ENCODE data around the gene SETD1B.
"Not testable (repeated sequence)": the region's sequence is repeated elsewhere in the genome, so short reads cannot be mapped to it uniquely, and the experiment has no call there.

SETD1B gene

GRCh38 chr12:121857322-121858246, 53.8 kb downstream of the SETD1B start:
- Histone ChIP-seq H4K5ac (ENCODE audit: low read length) (no peak overlapping the region), H3K27me3 (ENCODE audit: insufficient read depth, low read length, poor library complexity) (no peaks in the 10 kb centered on the region), H3K4me2 (ENCODE audit: low read length) (no peak overlapping the region), H3K4me1 (ENCODE audit: control insufficient read depth, low read depth, low read length) (peaks cover 2% of the 10 kb centered on the region), H3K4me3 (ENCODE audit: low read length) (no peak overlapping the region), H3K79me2 (ENCODE audit: control insufficient read depth, insufficient read depth, low read length) (no peaks in the 10 kb centered on the region), H3K27ac (ENCODE audit: low read depth, low read length) (no peak overlapping the region), H3K18ac (ENCODE audit: low read length) (no peak overlapping the region), H3K79me1 (ENCODE audit: low read length) (no peaks in the 10 kb centered on the region), H3K36me3 (ENCODE audit: control insufficient read depth, insufficient read depth, low read length) (no peaks in the 10 kb centered on the region), H2AK5ac (ENCODE audit: low read length) (no peak overlapping the region), H3K9ac (ENCODE audit: low read length) (no peak overlapping the region), H2BK15ac (replicated peaks; ENCODE audit: low read depth) (no peak overlapping the region), H2BK5ac (ENCODE audit: low read length) (no peak overlapping the region), H3K4ac (ENCODE audit: low read depth, low read length) (no peak overlapping the region), H3K23ac (ENCODE audit: low read length) (no peak overlapping the region), H2BK120ac (ENCODE audit: low read depth, low read length) (no peak overlapping the region), H3K56ac (ENCODE audit: low read length) (peak overlapping the region; percentile 42), H4K8ac (ENCODE audit: low read depth, low read length) (no peak overlapping the region)
- DNase-seq, result no peak
- no CpG with 5 or more reads among the region's 11 CpGs for whole genome bisulfite sequencing (ENCODE audit: extremely low coverage, insufficient coverage, low lambda C conversion rate)

GRCh38 chr12:121858318-121858661, 54.5 kb downstream of the SETD1B start:
- Histone ChIP-seq H3K79me2 (ENCODE audit: control insufficient read depth, insufficient read depth, low read length) (no peaks in the 10 kb centered on the region), H3K4ac (ENCODE audit: low read depth, low read length) (no peak overlapping the region), H4K8ac (ENCODE audit: low read depth, low read length) (no peak overlapping the region), H3K4me1 (ENCODE audit: control insufficient read depth, low read depth, low read length) (peaks cover 2% of the 10 kb centered on the region), H3K79me1 (ENCODE audit: low read length) (no peaks in the 10 kb centered on the region), H3K23ac (ENCODE audit: low read length) (no peak overlapping the region), H2BK5ac (ENCODE audit: low read length) (no peak overlapping the region), H3K27ac (ENCODE audit: low read depth, low read length) (no peak overlapping the region), H3K27me3 (ENCODE audit: insufficient read depth, low read length, poor library complexity) (no peaks in the 10 kb centered on the region), H3K4me2 (ENCODE audit: low read length) (no peak overlapping the region), H2BK120ac (ENCODE audit: low read depth, low read length) (no peak overlapping the region), H3K56ac (ENCODE audit: low read length) (peak overlapping the region; percentile 18), H3K4me3 (ENCODE audit: low read length) (no peak overlapping the region), H4K5ac (ENCODE audit: low read length) (no peak overlapping the region), H2BK15ac (replicated peaks; ENCODE audit: low read depth) (no peak overlapping the region), H3K36me3 (ENCODE audit: control insufficient read depth, insufficient read depth, low read length) (no peaks in the 10 kb centered on the region), H3K9ac (ENCODE audit: low read length) (no peak overlapping the region), H3K18ac (ENCODE audit: low read length) (peak overlapping the region; percentile 1), H2AK5ac (ENCODE audit: low read length) (no peak overlapping the region)
- DNase-seq, result no peak
- WGBS (ENCODE audit: extremely low coverage, insufficient coverage, low lambda C conversion rate), result no CpG with 5 or more reads among the region's 10 CpGs

DNA sequence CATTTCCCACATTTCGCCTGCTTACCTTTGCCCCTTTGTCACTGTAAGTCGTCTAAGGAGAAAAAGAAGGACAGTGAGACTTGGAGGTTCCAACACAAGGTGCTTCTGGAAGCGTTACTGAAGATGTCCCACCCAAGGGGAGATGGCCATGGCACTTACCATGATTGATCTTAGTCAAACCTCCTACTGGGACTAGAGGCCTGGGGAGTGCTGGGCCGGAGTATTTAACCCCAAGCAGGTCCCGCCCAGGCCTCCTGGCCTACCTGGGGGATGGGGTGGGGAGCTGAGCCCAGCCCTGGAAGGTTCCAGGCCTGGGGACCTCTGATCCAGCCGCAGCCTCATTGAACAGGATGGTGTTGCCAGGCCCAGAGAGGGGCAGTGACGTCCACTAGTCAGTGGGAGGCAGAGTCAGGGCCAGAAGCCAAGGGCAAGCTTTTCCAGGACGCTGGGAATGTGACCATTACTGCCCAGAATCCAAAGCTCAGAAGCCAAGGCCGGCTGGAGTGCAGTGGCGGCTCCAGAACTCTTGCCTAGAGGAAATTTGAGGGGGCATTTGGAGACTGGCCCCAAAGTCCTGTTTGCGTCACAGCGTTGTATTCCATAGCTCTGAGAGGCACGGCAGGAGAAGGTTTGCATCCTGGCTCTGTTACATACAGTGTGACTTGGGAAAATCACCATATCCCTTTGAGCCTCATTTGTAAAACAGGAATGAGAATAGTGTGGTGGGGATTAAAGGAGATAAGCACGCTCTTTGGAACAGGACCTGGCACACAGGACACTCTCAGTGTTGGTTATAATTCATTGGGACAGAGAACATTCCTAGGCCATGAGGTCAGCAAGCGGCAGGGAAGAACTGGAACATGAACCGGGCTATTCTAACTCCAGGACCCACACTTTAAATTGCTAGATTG, 55.1 kb downstream of the SETD1B start, which contains the start of gene HPD:
Gene HPD, minus strand, starts transcription at position 198 of the 911 bp plus-strand sequence. Its CDS starts 36 bp downstream, at position 162.
- Histone ChIP-seq H2BK5ac (ENCODE audit: low read length) (no peak within 1 kb of the TSS), H3K56ac (ENCODE audit: low read length) (peak within 1 kb of the TSS; percentile 34), H3K36me3 (ENCODE audit: control insufficient read depth, insufficient read depth, low read length) (no peaks in the 10 kb centered on the region), H3K9ac (ENCODE audit: low read length) (no peak within 1 kb of the TSS), H3K4me1 (ENCODE audit: control insufficient read depth, low read depth, low read length) (peaks cover 2% of the 10 kb centered on the region), H3K23ac (ENCODE audit: low read length) (no peak within 1 kb of the TSS), H2BK15ac (replicated peaks; ENCODE audit: low read depth) (no peak within 1 kb of the TSS), H4K5ac (ENCODE audit: low read length) (no peak within 1 kb of the TSS), H3K4me2 (ENCODE audit: low read length) (no peak within 1 kb of the TSS), H3K4me3 (ENCODE audit: low read length) (no peak within 1 kb of the TSS), H2AK5ac (ENCODE audit: low read length) (no peak within 1 kb of the TSS), H4K8ac (ENCODE audit: low read depth, low read length) (no peak within 1 kb of the TSS), H3K4ac (ENCODE audit: low read depth, low read length) (no peak within 1 kb of the TSS), H3K27ac (ENCODE audit: low read depth, low read length) (peak within 1 kb of the TSS; percentile 13), H3K79me1 (ENCODE audit: low read length) (no peaks in the 10 kb centered on the region), H3K27me3 (ENCODE audit: insufficient read depth, low read length, poor library complexity) (no peaks in the 10 kb centered on the region), H3K18ac (ENCODE audit: low read length) (peak within 1 kb of the TSS; percentile 1), H2BK120ac (ENCODE audit: low read depth, low read length) (no peak within 1 kb of the TSS), H3K79me2 (ENCODE audit: control insufficient read depth, insufficient read depth, low read length) (no peaks in the 10 kb centered on the region)
- WGBS (ENCODE audit: extremely low coverage, insufficient coverage, low lambda C conversion rate), result no CpG with 5 or more reads among the region's 16 CpGs
- peak; percentile 91 for DNase-seq

DNA sequence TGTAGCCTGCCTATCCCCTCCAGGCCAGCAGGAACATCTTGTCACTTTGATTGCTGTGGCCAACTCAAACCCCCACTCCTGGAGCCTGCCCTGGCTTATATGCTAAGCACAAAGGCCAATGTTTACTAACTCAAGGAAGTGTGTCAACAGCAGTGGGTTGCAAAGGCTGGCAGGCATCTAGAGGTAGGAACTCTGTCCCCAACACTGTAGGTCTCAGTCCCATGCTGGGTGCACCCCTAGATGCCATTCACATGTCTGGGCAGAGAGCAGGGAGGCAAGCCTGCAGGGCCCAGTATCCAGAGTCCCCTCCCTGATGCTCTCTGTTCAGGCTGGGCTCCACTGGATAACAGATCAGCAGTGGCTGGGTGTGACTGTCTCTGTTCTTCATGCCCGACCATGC, 56.4 kb downstream of the SETD1B start:
- no peak overlapping the region for H3K4ac ChIP-seq (ENCODE audit: low read depth, low read length)
- H3K27me3 ChIP-seq (ENCODE audit: insufficient read depth, low read length, poor library complexity), result no peaks in the 10 kb centered on the region
- no peaks in the 10 kb centered on the region for H3K36me3 ChIP-seq (ENCODE audit: control insufficient read depth, insufficient read depth, low read length)
- no peaks in the 10 kb centered on the region for H3K79me1 ChIP-seq (ENCODE audit: low read length)
- H3K4me2 ChIP-seq (ENCODE audit: low read length), result no peak overlapping the region
- H3K27ac ChIP-seq (ENCODE audit: low read depth, low read length), result no peak overlapping the region
- peaks cover 2% of the 10 kb centered on the region for H3K4me1 ChIP-seq (ENCODE audit: control insufficient read depth, low read depth, low read length)
- no CpG with 5 or more reads among the region's 1 CpG for WGBS (ENCODE audit: extremely low coverage, insufficient coverage, low lambda C conversion rate)
- no peak overlapping the region for H4K8ac ChIP-seq (ENCODE audit: low read depth, low read length)
- no peaks in the 10 kb centered on the region for H3K79me2 ChIP-seq (ENCODE audit: control insufficient read depth, insufficient read depth, low read length)
- no peak overlapping the region for H3K9ac ChIP-seq (ENCODE audit: low read length)
- H3K23ac ChIP-seq (ENCODE audit: low read length), result no peak overlapping the region
- peak; percentile 24 for DNase-seq
- no peak overlapping the region for H2BK120ac ChIP-seq (ENCODE audit: low read depth, low read length)
- no peak overlapping the region for H2BK5ac ChIP-seq (ENCODE audit: low read length)
- no peak overlapping the region for H3K4me3 ChIP-seq (ENCODE audit: low read length)
- no peak overlapping the region for H3K18ac ChIP-seq (ENCODE audit: low read length)
- no peak overlapping the region for H4K5ac ChIP-seq (ENCODE audit: low read length)
- H3K56ac ChIP-seq (ENCODE audit: low read length), result no peak overlapping the region
- no peak overlapping the region for H2BK15ac ChIP-seq (replicated peaks; ENCODE audit: low read depth)
- H2AK5ac ChIP-seq (ENCODE audit: low read length), result no peak overlapping the region

DNA sequence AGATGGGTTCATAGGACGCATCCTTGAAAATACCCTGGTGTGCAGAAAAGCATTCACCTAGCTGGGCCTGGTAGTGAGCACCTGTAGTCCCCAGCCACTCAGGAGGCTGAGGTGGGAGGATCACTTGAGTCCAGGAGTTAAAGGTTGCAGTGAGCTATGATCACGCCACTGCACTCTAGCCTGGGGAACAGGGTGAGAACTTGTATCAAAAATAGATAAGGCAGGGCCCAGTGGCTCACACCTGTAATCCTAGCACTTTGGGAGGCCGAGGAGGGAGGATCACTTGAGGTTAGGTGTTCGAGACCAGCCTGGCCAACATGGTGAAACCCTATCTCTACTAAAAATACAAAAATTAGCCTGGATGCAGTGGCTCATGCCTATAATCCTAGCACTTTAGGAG, 56.9 kb downstream of the SETD1B start:
- not testable (repeated sequence) for H3K18ac ChIP-seq (ENCODE audit: low read length); H4K5ac ChIP-seq (ENCODE audit: low read length); DNase-seq; H2BK5ac ChIP-seq (ENCODE audit: low read length); H2BK120ac ChIP-seq (ENCODE audit: low read depth, low read length); H3K27me3 ChIP-seq (ENCODE audit: insufficient read depth, low read length, poor library complexity); H3K4me1 ChIP-seq (ENCODE audit: control insufficient read depth, low read depth, low read length); H3K4me3 ChIP-seq (ENCODE audit: low read length); H2AK5ac ChIP-seq (ENCODE audit: low read length); H4K8ac ChIP-seq (ENCODE audit: low read depth, low read length); H3K9ac ChIP-seq (ENCODE audit: low read length); H3K56ac ChIP-seq (ENCODE audit: low read length); H3K79me2 ChIP-seq (ENCODE audit: control insufficient read depth, insufficient read depth, low read length); H3K4me2 ChIP-seq (ENCODE audit: low read length); H3K4ac ChIP-seq (ENCODE audit: low read depth, low read length); H3K27ac ChIP-seq (ENCODE audit: low read depth, low read length); H2BK15ac ChIP-seq (replicated peaks; ENCODE audit: low read depth); H3K23ac ChIP-seq (ENCODE audit: low read length); H3K79me1 ChIP-seq (ENCODE audit: low read length); H3K36me3 ChIP-seq (ENCODE audit: control insufficient read depth, insufficient read depth, low read length)
- WGBS (ENCODE audit: extremely low coverage, insufficient coverage, low lambda C conversion rate), result no CpG with 5 or more reads among the region's 4 CpGs

Measured in mesendoderm (in vitro differentiated cells).